CD14-positive monocyte (primary cell): ENCODE results near the gene SSNA1. TPM values are rescaled to one million over a fixed set of nuclear protein-coding genes. Genes with fewer than 3 reads are reported as not detected.

Experiments
- DNase-seq, 3 donors: peaks; one replicate each; pipeline ENCODE4 v3.0.0-alpha.2; 2011 to 2022
- H2AFZ ChIP-seq: 2 replicates; pipeline ENCODE4 v1.6.0; 2012; ENCODE audit warnings: mild to moderate bottlenecking, low read depth, low read length, inconsistent platforms; ENCODE audit not compliant: insufficient read depth, poor library complexity, severe bottlenecking
- H3K27ac ChIP-seq, 2 donors: 1 replicate in 1 of 2; 2 replicates in 1 of 2; pipeline ENCODE4 v1.5.1; 2012 to 2013; ENCODE audit warnings: low read length in 2 of 2, control low read depth in 1 of 2, inconsistent platforms in 1 of 2, low read depth in 1 of 2, mild to moderate bottlenecking in 1 of 2
- H3K27me3 ChIP-seq, 2 donors: one replicate each; pipeline versions ENCODE4 v1.6.0 to v1.6.1; 2011 to 2013; ENCODE audit warnings: low read length in 2 of 2; ENCODE audit not compliant: control insufficient read depth in 2 of 2, insufficient read depth in 2 of 2
- H3K36me3 ChIP-seq, 2 donors: replicated peaks in 1 of 2; 1 replicate in 1 of 2; 2 replicates in 1 of 2; pipeline versions ENCODE4 v1.5.1 to v1.6.1; 2012 to 2013; ENCODE audit warnings: low read length in 2 of 2, control low read depth in 1 of 2, inconsistent platforms in 1 of 2, mild to moderate bottlenecking in 1 of 2; ENCODE audit not compliant: insufficient read depth in 2 of 2, control insufficient read depth in 1 of 2
- H3K4me1 ChIP-seq, 2 donors: 1 replicate in 1 of 2; 2 replicates in 1 of 2; pipeline versions ENCODE4 v1.5.1 to v1.6.1; 2012 to 2013; ENCODE audit warnings: low read length in 2 of 2, control low read depth in 1 of 2, inconsistent platforms in 1 of 2, mild to moderate bottlenecking in 1 of 2, moderate library complexity in 1 of 2; ENCODE audit not compliant: insufficient read depth in 2 of 2, control insufficient read depth in 1 of 2
- H3K4me2 ChIP-seq: replicated peaks from 2 replicates; pipeline ENCODE3; 2012; ENCODE audit warnings: low read length, moderate library complexity, mild to moderate bottlenecking; ENCODE audit not compliant: poor library complexity, severe bottlenecking; ENCODE audit errors: extremely low read depth
- H3K4me3 ChIP-seq, 3 experiments: fragments of 200-600 bp in 1 of 3; sonication (generic) in 1 of 3; replicated peaks in 1 of 3; 1 replicate in 2 of 3; 2 replicates in 1 of 3; pipeline ENCODE4 v1.5.1; 2011 to 2013; ENCODE audit warnings: low read length in 3 of 3, mild to moderate bottlenecking in 3 of 3, control low read depth in 2 of 3, low read depth in 2 of 3, inconsistent platforms in 1 of 3, moderate library complexity in 1 of 3
- H3K79me2 ChIP-seq: 2 replicates; pipeline ENCODE4 v1.6.0; 2012; ENCODE audit warnings: mild to moderate bottlenecking, control low read depth, inconsistent platforms, low read length, moderate library complexity; ENCODE audit not compliant: insufficient read depth
- H3K9ac ChIP-seq: 2 replicates; pipeline ENCODE4 v1.6.0; 2017; ENCODE audit warnings: low read length, mild to moderate bottlenecking; ENCODE audit not compliant: insufficient read depth, poor library complexity, severe bottlenecking
- H3K9me3 ChIP-seq, 2 donors: replicated peaks in 1 of 2; 1 replicate in 1 of 2; 2 replicates in 1 of 2; pipeline versions ENCODE4 v1.5.1 to v1.6.1; 2012 to 2013; ENCODE audit warnings: low read length in 2 of 2, control low read depth in 1 of 2; ENCODE audit not compliant: control insufficient read depth in 1 of 2, insufficient read depth in 1 of 2
- H4K20me1 ChIP-seq: 2 replicates; pipeline ENCODE4 v1.6.0; 2012; ENCODE audit warnings: mild to moderate bottlenecking, low read length, control low read depth, moderate library complexity; ENCODE audit not compliant: insufficient read depth
- H3K27ac Mint-ChIP-seq, 7 donors: one replicate each; pipeline ENCODE4 v1.8.0; 2020; ENCODE audit warnings: mild to moderate bottlenecking in 7 of 7, mixed read lengths in 7 of 7, moderate library complexity in 6 of 7, inconsistent platforms in 2 of 7
- H3K27me3 Mint-ChIP-seq, 3 donors: one replicate each; pipeline ENCODE4 v1.8.0; 2021 to 2022; ENCODE audit warnings: low read depth in 3 of 3, mild to moderate bottlenecking in 3 of 3, mixed read lengths in 3 of 3, moderate library complexity in 3 of 3, inconsistent platforms in 1 of 3
- H3K36me3 Mint-ChIP-seq, 2 donors: one replicate each; pipeline ENCODE4 v1.8.0; 2020; ENCODE audit warnings: mixed read lengths in 2 of 2, inconsistent platforms in 1 of 2, mild to moderate bottlenecking in 1 of 2
- H3K4me1 Mint-ChIP-seq: one replicate; pipeline ENCODE4 v1.8.0; 2020; ENCODE audit warnings: mild to moderate bottlenecking, mixed read lengths
- H3K4me3 Mint-ChIP-seq, 2 donors: one replicate each; pipeline ENCODE4 v1.8.0; 2020; ENCODE audit warnings: mild to moderate bottlenecking in 2 of 2, mixed read lengths in 2 of 2, moderate library complexity in 1 of 2
- H3K9me3 Mint-ChIP-seq, 7 donors: one replicate each; pipeline ENCODE4 v1.8.0; 2020 to 2022; ENCODE audit warnings: mixed read lengths in 7 of 7, mild to moderate bottlenecking in 6 of 7, moderate library complexity in 6 of 7, inconsistent platforms in 2 of 7
- CTCF ChIP-seq: fragments of 200-600 bp; IDR thresholded peaks from one replicate; pipeline ENCODE4 v1.8.0; 2022; ENCODE audit warnings: antibody characterized with exemption, mild to moderate bottlenecking
- WGBS: methylation state at CpG from one replicate; pipeline ENCODE4 v1.1.5; 2013; ENCODE audit warnings: missing lambda C conversion rate; ENCODE audit not compliant: insufficient coverage; 5-methylcytosine and 5-hydroxymethylcytosine counted together
- intact Hi-C, 2 donors: fragments of 100-400 bp; cut with micrococcal nuclease; formaldehyde crosslinking; loops; one replicate each; pipeline versions ENCODE4 v1.15.0 to v1.15.1; 2023
- polyA plus RNA-seq, 3 donors: library from polyadenylated mRNA; depleted of rRNA in 1 of 3; unstranded in 2 of 3; stranded (reverse) in 1 of 3; fragments of 300-500 nt in 2 of 3; fragments of >200 nt in 1 of 3; fragmentation: Illumina TruSeq in 2 of 3; gene quantifications; 1 replicate in 2 of 3; 2 replicates in 1 of 3; pipeline ENCODE4 v1.2.3, GENCODE V29; 2012 to 2021

SSNA1 gene
- polyA plus RNA-seq, 3 donors: 87.0 to 118 (median 98.3) TPM

- Histone ChIP-seq H3K4me2 (no peak overlapping the region), H4K20me1 (no peaks in the 10 kb centered on the region), H3K27me3 (no peaks in the 10 kb centered on the region), H3K9ac (no peak overlapping the region), H3K36me3 (no peaks in the 10 kb centered on the region), H2AFZ (no peak overlapping the region), H3K4me3 (no peak overlapping the region), H3K9me3 (no peaks in the 10 kb centered on the region), H3K4me1 (peaks cover 22 to 23% of the 10 kb centered on the region in 2 donors), H3K27ac (no peak overlapping the region), H3K79me2 (peaks cover 12% of the 10 kb centered on the region)
- WGBS: 81% methylated on average over 24 of the region's 40 CpGs
- Mint-ChIP-seq H3K4me1 (peaks cover 14% of the 10 kb centered on the region), H3K36me3 (no peaks in the 10 kb centered on the region), H3K27me3 (peaks cover 2 to 34% (median 8%) of the 10 kb centered on the region in 3 donors), H3K27ac (no peak overlapping the region), H3K4me3 (no peak overlapping the region), H3K9me3 (peaks cover 0 to 2% (median 0%) of the 10 kb centered on the region in 7 donors)
- TF ChIP-seq CTCF: no peak
- no peak for DNase-seq
- intact Hi-C loops: no loop called here
Measured at GRCh38 chr9:137234055-137234697, 45.7 kb downstream of the SSNA1 start.

GRCh38 chr9:137234758-137235423 is 46.4 kb downstream of the SSNA1 start:
- Histone ChIP-seq H4K20me1 (no peaks in the 10 kb centered on the region), H3K27me3 (no peaks in the 10 kb centered on the region), H2AFZ (no peak overlapping the region), H3K9me3 (no peaks in the 10 kb centered on the region), H3K27ac (no peak overlapping the region), H3K79me2 (peaks cover 17% of the 10 kb centered on the region), H3K36me3 (no peaks in the 10 kb centered on the region), H3K4me2 (no peak overlapping the region), H3K9ac (no peak overlapping the region), H3K4me3 (no peak overlapping the region), H3K4me1 (peaks cover 29 to 30% of the 10 kb centered on the region in 2 donors)
- Mint-ChIP-seq H3K27me3 (peaks cover 2 to 27% (median 8%) of the 10 kb centered on the region in 3 donors), H3K4me1 (peaks cover 21% of the 10 kb centered on the region), H3K4me3 (no peak overlapping the region), H3K27ac (peak overlapping the region in 1 of 7 donors; percentile 70), H3K36me3 (no peaks in the 10 kb centered on the region), H3K9me3 (peaks cover 0 to 2% (median 0%) of the 10 kb centered on the region in 7 donors)
- intact Hi-C loops: loop anchor here in 1 of 2 donors (5.0 kb wide), 2 partner anchors 48 to 113 kb away; partner anchors contain the start of genes ANAPC2 and SSNA1
- TF ChIP-seq CTCF: no peak
- 78% methylated on average over 17 of the region's 18 CpGs for WGBS
- DNase-seq: no peak
